HUES64 (cell line): Measurements from ENCODE around the gene MSMP. TPM values are rescaled to one million over a fixed set of nuclear protein-coding genes. Genes with fewer than 3 reads are reported as not detected.
A peak's percentile ranks its signal among the peaks of the same experiment; 100 is the strongest.

ENCODE experiments used
- H3K27ac ChIP-seq: 2 replicates; pipeline ENCODE4 v1.7.0; 2013; ENCODE audit warnings: low read depth, low read length, inconsistent platforms
- H3K27me3 ChIP-seq: 2 replicates; pipeline ENCODE4 v1.6.1; 2013; ENCODE audit warnings: mild to moderate bottlenecking, low read length; ENCODE audit not compliant: insufficient read depth
- H3K36me3 ChIP-seq: 2 replicates; pipeline ENCODE4 v1.6.1; 2013; ENCODE audit warnings: mild to moderate bottlenecking, low read length; ENCODE audit not compliant: insufficient read depth
- H3K4me1 ChIP-seq: 2 replicates; pipeline ENCODE4 v1.6.1; 2013; ENCODE audit warnings: mild to moderate bottlenecking, low read length, moderate library complexity; ENCODE audit not compliant: insufficient read depth
- H3K4me3 ChIP-seq: 2 replicates; pipeline ENCODE4 v1.5.1; 2013; ENCODE audit warnings: mild to moderate bottlenecking, low read length, moderate library complexity
- H3K9ac ChIP-seq: 2 replicates; pipeline ENCODE4 v1.6.1; 2013; ENCODE audit warnings: mild to moderate bottlenecking, low read depth, low read length
- H3K9me3 ChIP-seq: 2 replicates; pipeline ENCODE4 v1.6.1; 2013; ENCODE audit warnings: low read depth, low read length; ENCODE audit not compliant: insufficient read depth
- WGBS: fragments of 150-250, 120-280 bp; methylation state at CpG from one replicate; pipeline ENCODE4 v1.1.7; 2013; ENCODE audit warnings: missing lambda C conversion rate; 5-methylcytosine and 5-hydroxymethylcytosine counted together
- polyA plus RNA-seq, 2 experiments: library from polyadenylated mRNA; stranded (reverse); fragments of 50-300 nt; gene quantifications; one replicate each; pipeline ENCODE4 v1.2.3, GENCODE V29; 2013

The MSMP gene
- not detected for polyA plus RNA-seq (2013, experiment 1 of 2)
- polyA plus RNA-seq (2013, experiment 2 of 2): not detected

DNA sequence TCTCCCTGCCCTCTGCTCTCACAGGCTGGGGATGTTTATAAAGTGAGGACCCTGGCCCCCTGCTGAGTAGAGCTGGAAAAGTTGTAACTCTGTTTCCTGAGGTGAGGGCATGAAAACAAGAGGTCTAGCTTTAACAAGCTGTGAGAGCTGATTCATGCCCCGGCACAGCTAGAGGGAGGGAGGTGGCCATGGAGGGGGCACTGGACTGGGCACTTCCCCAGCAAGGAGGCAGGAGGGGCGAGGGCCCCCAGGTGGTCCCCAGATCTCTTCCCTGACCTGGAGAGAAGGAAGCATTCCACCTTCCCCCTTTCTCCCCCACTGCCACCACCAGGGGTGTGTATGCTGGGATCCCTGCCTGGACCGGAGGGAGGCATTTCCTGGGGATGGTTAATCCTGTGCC, at the start of gene MSMP:
TSS of gene MSMP (minus strand) at position 13 of the 400 bp plus-strand sequence. CDS start 147 bp downstream, outside the sequence.
- peaks cover 14% of the 10 kb centered on the region; the same call in 1 of the 2 replicates for H3K4me1 ChIP-seq
- no peak within 1 kb of the TSS for H3K27ac ChIP-seq
- H3K9me3 ChIP-seq: no peaks in the 10 kb centered on the region
- peaks cover 34% of the 10 kb centered on the region for H3K36me3 ChIP-seq
- H3K4me3 ChIP-seq: no peak within 1 kb of the TSS
- 69% methylated on average over 3 of the region's 3 CpGs for WGBS
- no peak within 1 kb of the TSS for H3K9ac ChIP-seq
- no peaks in the 10 kb centered on the region for H3K27me3 ChIP-seq

DNA sequence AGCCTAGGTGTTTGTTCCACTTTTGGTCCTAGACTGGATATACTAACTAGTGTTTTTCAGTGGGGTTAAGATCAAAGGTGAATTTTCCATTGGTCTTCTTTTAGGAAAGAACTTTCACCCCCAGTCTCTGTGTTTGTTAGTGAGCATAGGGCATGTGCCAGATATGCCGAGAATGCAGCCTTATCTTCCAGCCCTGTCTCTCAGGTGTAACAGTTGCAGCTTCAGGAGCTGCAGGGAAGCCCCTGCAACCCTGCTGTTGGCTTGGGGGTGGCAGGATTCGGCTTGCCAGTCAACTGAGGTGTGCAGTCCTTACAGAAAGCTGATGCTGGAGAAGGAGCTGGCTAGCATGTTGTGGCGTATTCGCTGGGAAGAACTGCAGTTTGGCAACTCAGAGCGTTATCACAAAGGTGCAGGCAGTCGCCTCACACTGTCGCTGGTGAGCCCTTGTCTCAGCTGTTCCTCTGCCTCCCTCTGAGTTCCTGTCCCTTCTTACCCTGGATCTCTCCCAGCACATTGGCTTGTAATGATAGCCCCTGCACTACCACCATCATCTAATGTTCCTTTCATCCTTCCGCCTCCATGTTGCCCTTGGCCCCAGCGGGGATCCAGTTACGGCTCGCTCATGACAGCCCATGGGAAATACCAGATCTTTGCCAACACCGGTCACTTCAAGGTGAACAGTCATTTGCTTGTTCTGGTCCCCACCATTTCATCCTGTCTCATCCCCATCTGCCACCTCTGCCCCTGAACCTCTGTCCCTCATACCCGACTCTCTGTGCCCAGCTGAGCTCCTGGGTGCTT, 47.5 kb upstream of the MSMP start:
- H3K4me3 ChIP-seq: no peak overlapping the region
- WGBS: 94% methylated on average over 13 of the region's 13 CpGs

DNA sequence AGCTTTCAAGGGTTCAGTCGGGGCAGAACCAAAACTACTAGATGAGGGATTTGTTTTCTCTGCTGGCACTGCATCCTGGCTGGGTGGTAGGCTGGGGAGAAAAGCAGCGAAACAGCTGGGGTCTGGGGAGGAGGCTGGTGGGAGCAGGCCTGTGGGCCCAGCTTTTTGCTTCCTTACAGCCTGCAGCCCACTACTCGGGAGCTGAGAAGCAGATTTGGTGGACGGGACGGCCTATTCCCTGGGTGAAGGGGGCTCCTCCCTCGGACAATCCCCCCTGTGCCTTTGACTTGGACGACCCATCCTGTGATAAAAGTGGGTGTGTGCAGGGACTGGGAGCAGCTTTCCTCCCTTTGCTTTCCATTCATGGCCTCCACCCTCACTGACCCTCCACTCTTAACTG, 46.5 kb upstream of the MSMP start:
- Histone ChIP-seq H3K36me3 (peaks cover 19% of the 10 kb centered on the region), H3K9me3 (no peaks in the 10 kb centered on the region)

More for the DNA sequence above, 47.5 kb upstream of the MSMP start:
- H3K27me3 ChIP-seq: no peaks in the 10 kb centered on the region
- H3K27ac ChIP-seq: no peak overlapping the region
- H3K4me1 ChIP-seq: no peaks in the 10 kb centered on the region
- no peak overlapping the region for H3K9ac ChIP-seq
- H3K36me3 ChIP-seq: peaks cover 28% of the 10 kb centered on the region
- H3K9me3 ChIP-seq: no peaks in the 10 kb centered on the region

DNA sequence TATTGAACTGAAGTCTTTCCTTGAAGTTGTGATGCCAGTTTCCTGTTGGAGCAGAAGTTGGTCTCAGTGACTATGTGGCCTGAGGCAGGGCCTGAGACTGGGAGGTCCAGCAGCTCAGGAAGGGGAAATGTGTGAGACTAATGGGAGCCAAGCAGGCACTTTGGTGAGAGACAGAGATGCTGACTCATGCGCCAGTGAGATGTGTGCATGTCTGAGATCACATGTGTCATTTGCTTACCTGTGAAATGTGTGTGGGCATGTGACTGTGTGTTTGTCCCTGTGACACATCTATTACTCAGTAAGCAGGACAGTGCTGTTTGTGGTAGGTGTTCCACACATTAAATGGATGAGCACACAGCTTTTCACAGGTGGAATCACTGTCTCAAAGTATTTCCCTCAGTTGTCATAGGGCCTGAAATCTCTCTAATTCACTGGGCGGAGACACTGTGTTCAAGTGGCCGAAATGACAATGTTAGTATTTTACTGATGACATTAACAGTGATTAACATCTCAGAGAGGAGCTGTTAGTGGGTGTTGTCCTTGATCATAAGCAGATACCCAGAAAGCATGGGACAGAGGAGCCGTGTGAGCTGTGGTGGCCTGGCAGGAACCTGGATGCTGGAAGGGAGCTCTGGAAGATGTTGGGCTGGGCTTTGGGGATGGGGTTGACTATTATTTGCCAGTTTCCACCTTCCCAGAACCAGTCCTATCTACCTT, 44.7 kb upstream of the MSMP start:
- Histone ChIP-seq H3K4me3 (no peak overlapping the region), H3K9ac (no peak overlapping the region), H3K9me3 (no peaks in the 10 kb centered on the region), H3K36me3 (peaks cover 10% of the 10 kb centered on the region), H3K27me3 (no peaks in the 10 kb centered on the region), H3K4me1 (no peaks in the 10 kb centered on the region), H3K27ac (no peak overlapping the region)
- 90% methylated on average over 4 of the region's 4 CpGs for WGBS

More for the DNA sequence above, 46.5 kb upstream of the MSMP start:
- 91% methylated on average over 7 of the region's 7 CpGs for WGBS
- no peaks in the 10 kb centered on the region for H3K27me3 ChIP-seq
- no peak overlapping the region for H3K9ac ChIP-seq
- H3K4me3 ChIP-seq: no peak overlapping the region
- H3K4me1 ChIP-seq: no peaks in the 10 kb centered on the region
- H3K27ac ChIP-seq: no peak overlapping the region

DNA sequence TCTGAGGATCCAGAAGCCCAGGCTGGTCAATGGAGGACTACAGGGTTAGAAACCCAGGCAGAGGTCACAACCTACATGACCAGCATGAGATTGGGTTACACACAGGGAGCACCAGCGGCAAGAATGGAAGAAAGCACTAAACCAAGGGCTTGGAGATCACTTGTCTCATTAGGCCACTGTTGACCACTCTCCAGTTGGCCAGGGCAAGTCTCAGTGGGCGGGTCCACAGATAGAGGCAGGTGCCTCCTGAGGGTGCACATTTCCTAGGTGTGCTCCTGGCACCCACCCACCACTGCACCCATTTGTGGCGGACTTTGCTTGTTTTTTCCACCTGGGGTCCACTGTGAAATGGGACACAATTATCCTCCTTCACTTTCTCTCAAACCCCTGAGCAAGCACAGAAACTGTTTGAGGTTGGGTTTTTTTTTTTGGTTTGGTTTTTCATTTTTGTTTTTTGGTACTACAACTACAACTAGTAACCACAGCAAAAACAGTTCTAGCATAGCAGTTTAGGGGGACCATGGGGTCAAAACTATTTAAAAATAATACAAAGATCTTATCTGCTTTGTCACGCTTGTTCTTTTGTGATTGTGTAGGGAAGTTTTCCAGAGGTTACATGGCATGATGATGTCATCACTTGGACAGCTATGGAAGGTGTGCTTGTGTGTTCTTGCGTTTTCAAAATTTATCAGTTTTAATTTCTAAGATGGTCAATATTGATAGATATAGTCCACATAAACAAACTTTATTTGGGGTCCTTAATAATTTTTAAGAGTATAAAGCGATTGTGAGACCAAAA, 43.4 kb upstream of the MSMP start:
- Histone ChIP-seq H3K9ac (no peak overlapping the region), H3K36me3 (peaks cover 5% of the 10 kb centered on the region), H3K4me3 (no peak overlapping the region), H3K27ac (no peak overlapping the region), H3K27me3 (no peaks in the 10 kb centered on the region), H3K4me1 (no peaks in the 10 kb centered on the region), H3K9me3 (no peaks in the 10 kb centered on the region)
- 95% methylated on average over 4 of the region's 6 CpGs for WGBS

DNA sequence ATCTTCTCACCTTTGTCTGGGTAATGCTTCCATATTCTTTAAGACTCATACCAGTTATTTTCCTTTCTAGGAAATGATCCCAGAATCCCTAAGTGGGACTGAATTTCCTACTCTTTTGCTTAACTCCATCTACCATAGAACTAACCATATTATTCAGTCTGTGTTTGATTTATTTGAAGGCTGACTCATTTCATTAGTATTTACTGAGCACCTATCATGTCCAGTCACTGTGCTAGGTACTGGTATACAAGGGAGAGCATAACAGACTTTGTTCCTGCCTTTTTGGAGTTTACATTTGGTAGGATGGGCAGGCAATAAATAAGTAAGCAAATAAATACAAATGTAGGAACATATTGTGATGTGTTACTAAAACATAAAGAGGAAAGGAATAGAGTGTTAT, 41.6 kb upstream of the MSMP start:
- Histone ChIP-seq H3K27me3 (peaks cover 2% of the 10 kb centered on the region), H3K9ac (no peak overlapping the region), H3K27ac (no peak overlapping the region), H3K4me1 (peaks cover 2% of the 10 kb centered on the region), H3K9me3 (no peaks in the 10 kb centered on the region), H3K36me3 (no peaks in the 10 kb centered on the region), H3K4me3 (no peak overlapping the region)

DNA sequence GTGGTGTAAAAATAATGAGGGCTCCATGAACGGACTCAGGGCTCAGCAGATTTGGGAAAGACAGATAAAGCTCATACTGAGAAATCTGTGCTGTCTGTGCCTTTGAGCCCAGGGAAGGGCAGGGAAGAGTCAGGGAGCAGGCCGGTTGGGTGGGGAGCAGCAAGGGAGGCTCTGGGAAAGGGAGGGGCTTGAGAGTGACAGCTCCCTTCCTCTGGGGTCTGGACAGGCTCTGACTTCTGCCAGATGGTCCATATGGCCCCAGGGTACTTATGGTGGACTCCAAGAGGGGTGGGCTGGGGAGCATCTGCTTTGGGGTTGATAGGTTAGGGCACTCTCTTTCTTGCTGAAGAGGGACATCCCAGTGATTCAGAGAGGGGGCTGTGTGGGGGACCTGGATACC, 39.4 kb upstream of the MSMP start:
- H3K4me3 ChIP-seq: no peak overlapping the region
- no peak overlapping the region for H3K27ac ChIP-seq
- H3K9me3 ChIP-seq: no peaks in the 10 kb centered on the region
- H3K4me1 ChIP-seq: peaks cover 6% of the 10 kb centered on the region
- WGBS: 80% methylated on average over 2 of the region's 2 CpGs
- H3K9ac ChIP-seq: no peak overlapping the region
- H3K36me3 ChIP-seq: no peaks in the 10 kb centered on the region
- H3K27me3 ChIP-seq: peaks cover 5% of the 10 kb centered on the region

DNA sequence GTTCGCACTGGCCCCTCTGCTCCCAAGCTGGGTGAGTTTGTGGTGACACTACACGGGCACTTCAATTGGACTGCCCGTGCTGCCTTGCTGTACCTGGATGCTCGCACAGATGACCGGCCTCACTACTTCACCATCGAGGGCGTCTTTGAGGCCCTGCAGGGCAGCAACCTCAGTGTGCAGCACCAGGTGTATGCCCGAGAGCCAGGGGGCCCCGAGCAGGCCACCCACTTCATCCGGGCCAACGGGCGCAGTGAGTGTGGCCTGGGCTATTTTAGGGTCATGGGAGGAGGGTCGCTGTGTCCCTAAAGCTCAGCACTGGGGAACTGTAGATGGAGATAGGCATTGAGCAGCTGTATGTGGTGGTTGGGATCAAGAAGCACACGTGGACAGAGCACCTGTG, 38.8 kb upstream of the MSMP start:
- 94% methylated on average over 14 of the region's 14 CpGs for WGBS
- Histone ChIP-seq H3K36me3 (no peaks in the 10 kb centered on the region), H3K4me1 (peaks cover 6% of the 10 kb centered on the region), H3K9ac (no peak overlapping the region), H3K4me3 (no peak overlapping the region), H3K27ac (no peak overlapping the region), H3K27me3 (peaks cover 5% of the 10 kb centered on the region), H3K9me3 (no peaks in the 10 kb centered on the region)

DNA sequence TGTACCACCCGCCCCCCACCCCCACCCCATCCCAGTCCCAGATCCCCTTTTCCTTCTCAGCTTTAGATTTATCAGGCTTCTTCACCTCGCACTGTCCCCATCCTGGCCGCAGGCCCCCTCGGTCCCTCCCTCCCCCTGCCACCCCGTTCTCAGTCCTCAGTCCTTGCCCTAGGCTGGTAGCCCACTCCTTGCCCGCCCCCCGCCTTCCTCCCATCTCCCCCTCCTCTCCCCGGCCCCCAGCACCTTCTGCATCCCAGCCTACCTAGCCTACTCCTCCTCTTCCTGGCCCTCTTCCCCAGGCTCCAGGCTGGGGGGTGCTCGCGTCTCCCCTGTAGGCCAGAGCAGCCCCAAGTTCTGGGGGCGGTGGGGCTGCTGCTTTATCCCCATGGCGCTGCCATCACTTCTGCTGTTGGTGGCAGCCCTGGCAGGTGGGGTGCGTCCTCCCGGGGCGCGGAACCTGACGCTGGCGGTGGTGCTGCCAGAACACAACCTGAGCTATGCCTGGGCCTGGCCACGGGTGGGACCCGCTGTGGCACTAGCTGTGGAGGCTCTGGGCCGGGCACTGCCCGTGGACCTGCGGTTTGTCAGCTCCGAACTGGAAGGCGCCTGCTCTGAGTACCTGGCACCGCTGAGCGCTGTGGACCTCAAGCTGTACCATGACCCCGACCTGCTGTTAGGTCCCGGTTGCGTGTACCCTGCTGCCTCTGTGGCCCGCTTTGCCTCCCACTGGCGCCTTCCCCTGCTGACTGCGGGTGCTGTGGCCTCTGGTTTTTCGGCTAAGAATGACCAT, 38.1 kb upstream of the MSMP start:
- H3K4me1 ChIP-seq: peaks cover 6% of the 10 kb centered on the region

GRCh38 chr9:35791297-35791921, 37.3 kb upstream of the MSMP start, which contains the start of gene NPR2:
TSS of gene NPR2 (plus strand) at chr9:35791591. CDS start at chr9:35792409, 818 bp downstream.
- peaks cover 6% of the 10 kb centered on the region for H3K4me1 ChIP-seq
- H3K9ac ChIP-seq: peak within 1 kb of the TSS; percentile 81
- no peaks in the 10 kb centered on the region for H3K9me3 ChIP-seq
- H3K27me3 ChIP-seq: peaks cover 5% of the 10 kb centered on the region
- peak within 1 kb of the TSS; percentile 68 for H3K4me3 ChIP-seq
- no peak within 1 kb of the TSS for H3K27ac ChIP-seq
- peaks cover under 1% of the 10 kb centered on the region; the same call in 1 of the 2 replicates for H3K36me3 ChIP-seq
- WGBS: 1% methylated on average over 56 of the region's 64 CpGs

More for the DNA sequence above, 38.1 kb upstream of the MSMP start:
- H3K4me3 ChIP-seq: peak overlapping the region; percentile 68
- H3K27ac ChIP-seq: no peak overlapping the region
- H3K9ac ChIP-seq: no peak overlapping the region; the same call in 1 of the 2 replicates
- peaks cover 5% of the 10 kb centered on the region for H3K27me3 ChIP-seq
- no peaks in the 10 kb centered on the region for H3K9me3 ChIP-seq
- 85% methylated on average over 32 of the region's 34 CpGs for WGBS
- no peaks in the 10 kb centered on the region for H3K36me3 ChIP-seq
